HEK293T (cell line): ENCODE data around the gene TMEM79.
A peak's percentile ranks its signal among the peaks of the same experiment; 100 is the strongest.
"Not testable (repeated sequence)": the region's sequence is repeated elsewhere in the genome, so short reads cannot be mapped to it uniquely, and the experiment has no call there.

ENCODE experiments used
- CTCF ChIA-PET: fragments of 350-600 bp; formaldehyde crosslinking; extraction: SDS; loops from one replicate; lab custom pipeline; 2021; ENCODE audit warnings: antibody characterized with exemption, inconsistent platforms; lab: Yijun Ruan, JAX
- POLR2A ChIA-PET: fragments of 350-600 bp; formaldehyde crosslinking; extraction: SDS; loops from one replicate; lab custom pipeline; 2020; ENCODE audit warnings: antibody characterized with exemption, inconsistent platforms; lab: Yijun Ruan, JAX
- DNase-seq: peaks from one replicate; pipeline ENCODE4 v3.0.0; 2012; ENCODE audit warnings: mixed read lengths; ENCODE audit errors: extremely low spot score
- ARNT ChIP-seq: fragments of 450-650 bp; IDR thresholded peaks from 2 replicates; pipeline ENCODE4 v1.6.1; 2017; ENCODE audit warnings: mild to moderate bottlenecking
- BHLHE40 ChIP-seq: fragments of 450-650 bp; IDR thresholded peaks from 2 replicates; pipeline ENCODE4 v1.6.1; 2016; ENCODE audit warnings: mild to moderate bottlenecking, moderate library complexity, borderline replicate concordance
- CTBP1 ChIP-seq: fragments of 450-650 bp; IDR thresholded peaks from 2 replicates; pipeline ENCODE4 v1.6.1; 2016; ENCODE audit warnings: borderline replicate concordance
- ELF4 ChIP-seq: fragments of 450-650 bp; IDR thresholded peaks from 2 replicates; pipeline ENCODE4 v1.6.1; 2017; ENCODE audit warnings: antibody characterized with exemption
- FOXA1 ChIP-seq: fragments of 450-650 bp; IDR thresholded peaks from 2 replicates; pipeline ENCODE4 v1.6.1; 2016; ENCODE audit warnings: mild to moderate bottlenecking
- FOXK2 ChIP-seq: fragments of 450-650 bp; IDR thresholded peaks from 2 replicates; pipeline ENCODE4 v1.6.1; 2016; ENCODE audit warnings: mild to moderate bottlenecking
- FOXM1 ChIP-seq: fragments of 450-650 bp; IDR thresholded peaks from 2 replicates; pipeline ENCODE4 v1.6.1; 2017; ENCODE audit warnings: mild to moderate bottlenecking, borderline replicate concordance
- HDGF ChIP-seq: fragments of 450-650 bp; IDR thresholded peaks from 2 replicates; pipeline ENCODE4 v1.6.1; 2017; ENCODE audit warnings: antibody characterized with exemption, borderline replicate concordance
- L3MBTL2 ChIP-seq: fragments of 450-650 bp; conservative IDR thresholded peaks from 2 replicates; pipeline ENCODE4 v1.6.1; 2016; ENCODE audit warnings: mild to moderate bottlenecking
- LEF1 ChIP-seq: fragments of 450-650 bp; IDR thresholded peaks from 2 replicates; pipeline ENCODE4 v1.6.1; 2017; ENCODE audit warnings: mild to moderate bottlenecking, borderline replicate concordance
- NFRKB ChIP-seq: fragments of 450-650 bp; IDR thresholded peaks from 2 replicates; pipeline ENCODE4 v1.6.1; 2016; ENCODE audit warnings: mild to moderate bottlenecking, moderate library complexity
- PKNOX1 ChIP-seq: fragments of 450-650 bp; IDR thresholded peaks from 2 replicates; pipeline ENCODE4 v1.6.1; 2016
- SP1 ChIP-seq: fragments of 450-650 bp; IDR thresholded peaks from 2 replicates; pipeline ENCODE4 v1.6.1; 2017
- SUZ12 ChIP-seq: fragments of 450-650 bp; IDR thresholded peaks from 2 replicates; pipeline ENCODE4 v1.6.1; 2016; ENCODE audit warnings: mild to moderate bottlenecking
- TARDBP ChIP-seq: fragments of 450-650 bp; IDR thresholded peaks from 2 replicates; pipeline ENCODE4 v1.6.1; 2016
- ZNF384 ChIP-seq: fragments of 450-650 bp; IDR thresholded peaks from 2 replicates; pipeline ENCODE4 v1.6.1; 2016

TMEM79 gene

GRCh38 chr1:156320560-156320959 is 36.4 kb downstream of the TMEM79 start:
- TF ChIP-seq CTBP1 (no peak), ELF4 (no peak), BHLHE40 (no peak), TARDBP (no peak), LEF1 (no peak), ZNF384 (no peak), FOXK2 (no peak), FOXM1 (no peak)
- no peak for DNase-seq
- ChIA-PET CTCF (interaction anchor here (1.0 kb wide), 1 partner anchor 38 kb away, joined by 3 read pairs; no protein-coding TSS in a partner anchor), POLR2A (interaction anchor here (2.4 kb wide), 1 partner anchor 17 kb away, joined by 8 read pairs; the partner anchor contains the start of genes CCT3 and TSACC)

- DNase-seq, CTCF ChIA-PET: not testable (repeated sequence)
- POLR2A ChIA-PET: interaction anchor here (2.4 kb wide), 1 partner anchor 15 kb away, joined by 8 read pairs; the partner anchor contains the start of genes CCT3 and TSACC
Measured at GRCh38 chr1:156323179-156323578, 39.1 kb downstream of the TMEM79 start.

GRCh38 chr1:156336242-156336641 is 52.1 kb downstream of the TMEM79 start:
- no peak for DNase-seq
- no peak for TF ChIP-seq BHLHE40
- TF ChIP-seq CTBP1: no peak
- TF ChIP-seq ZNF384: no peak
- no peak for TF ChIP-seq LEF1
- TF ChIP-seq SP1: no peak
- TF ChIP-seq FOXA1: no peak
- TF ChIP-seq NFRKB: no peak
- CTCF ChIA-PET: interaction anchor here (0.7 kb wide), 1 partner anchor 10 kb away, joined by 5 read pairs; no protein-coding TSS in a partner anchor
- POLR2A ChIA-PET: interaction anchor here (1.4 kb wide), 1 partner anchor 54 kb away, joined by 3 read pairs; the partner anchor contains the start of gene SMG5

- DNase-seq: no peak
- ChIA-PET POLR2A (interaction anchor here (0.7 to 1.5 kb wide), 14 partner anchors 10 to 246 kb away, joined by 3 to 9 read pairs (median 3); partner anchors contain the start of genes PMF1 and SMG5), CTCF (interaction anchor here (0.6 to 1.0 kb wide), 4 partner anchors 9 to 48 kb away, joined by 3 to 5 read pairs (median 4); no protein-coding TSS in a partner anchor)
- TF ChIP-seq LEF1: no peak
- no peak for TF ChIP-seq SUZ12
- TF ChIP-seq L3MBTL2: no peak
- TF ChIP-seq ZNF384: no peak
- no peak for TF ChIP-seq ELF4
- TF ChIP-seq PKNOX1: no peak
- no peak for TF ChIP-seq BHLHE40
- TF ChIP-seq TARDBP: no peak
- TF ChIP-seq FOXM1: no peak
- no peak for TF ChIP-seq FOXA1
Measured at GRCh38 chr1:156337052-156337887, 53.1 kb downstream of the TMEM79 start.

- ChIA-PET POLR2A (interaction anchor here (0.7 to 1.5 kb wide), 17 partner anchors 8 to 246 kb away, joined by 3 to 9 read pairs (median 3); partner anchors contain the start of genes PMF1 and SMG5), CTCF (interaction anchor here (1.0 kb wide), 1 partner anchor 48 kb away, joined by 3 read pairs; no protein-coding TSS in a partner anchor)
- TF ChIP-seq FOXM1: no peak
- no peak for TF ChIP-seq TARDBP
- TF ChIP-seq NFRKB: no peak
- TF ChIP-seq ARNT: no peak
- TF ChIP-seq FOXA1: no peak
- TF ChIP-seq FOXK2: no peak
- TF ChIP-seq LEF1: no peak
- TF ChIP-seq HDGF: no peak
- TF ChIP-seq SUZ12: no peak
- no peak for DNase-seq
Measured at GRCh38 chr1:156337888-156338179, 53.7 kb downstream of the TMEM79 start.

GRCh38 chr1:156338180-156338976 is 54.3 kb downstream of the TMEM79 start, which contains the start of the genes CCT3 and TSACC:
CCT3 (minus strand) TSS chr1:156338292; CDS start chr1:156338184, 108 bp downstream.
TSACC (plus strand) TSS chr1:156338526; CDS start chr1:156339758, 1,232 bp downstream.
- CTCF ChIA-PET: interaction anchor here (0.7 to 1.0 kb wide), 2 partner anchors 47 to 437 kb away, joined by 3 to 6 read pairs; no protein-coding TSS in a partner anchor
- POLR2A ChIA-PET: interaction anchor here (0.7 to 1.5 kb wide), 16 partner anchors 8 to 247 kb away, joined by 3 to 9 read pairs (median 3); partner anchors contain the start of genes PMF1 and SMG5
- DNase-seq: peak; percentile 100
- TF ChIP-seq PKNOX1: peak; percentile 100
- TF ChIP-seq ARNT: peak; percentile 20; the same call in 1 of the 2 replicates
- peak; percentile 51; the same call in 1 of the 2 replicates for TF ChIP-seq ELF4
- TF ChIP-seq L3MBTL2: peak; percentile 92
- TF ChIP-seq SUZ12: no peak
- TF ChIP-seq FOXK2: no peak
- no peak for TF ChIP-seq BHLHE40
- no peak for TF ChIP-seq CTBP1
